ENCODE measurements around the gene NEK9.

The NEK9 gene

DNA sequence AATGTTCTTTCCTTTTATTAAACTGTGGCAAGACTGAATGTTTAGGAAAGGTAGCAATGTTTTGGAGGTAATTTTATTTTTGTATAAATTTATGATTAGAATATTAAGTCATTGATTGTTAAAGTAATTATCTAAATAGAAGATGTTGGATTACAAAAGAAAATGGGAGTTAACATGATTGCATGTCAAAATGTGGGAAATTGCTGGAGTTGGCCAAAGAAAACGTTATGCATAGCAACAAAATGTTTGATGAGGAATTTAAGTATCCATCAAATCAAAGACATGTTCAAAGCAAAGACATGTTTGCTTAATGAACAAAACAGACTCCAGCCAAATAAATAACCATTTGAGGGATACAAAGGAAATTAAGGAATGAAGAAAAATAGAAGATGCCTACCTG, 72.4 kb downstream of the NEK9 start:
- no peak overlapping the region for H3K4me3 ChIP-seq (ENCODE audit: low read depth, low read length)
- TF ChIP-seq, protein P1, sequence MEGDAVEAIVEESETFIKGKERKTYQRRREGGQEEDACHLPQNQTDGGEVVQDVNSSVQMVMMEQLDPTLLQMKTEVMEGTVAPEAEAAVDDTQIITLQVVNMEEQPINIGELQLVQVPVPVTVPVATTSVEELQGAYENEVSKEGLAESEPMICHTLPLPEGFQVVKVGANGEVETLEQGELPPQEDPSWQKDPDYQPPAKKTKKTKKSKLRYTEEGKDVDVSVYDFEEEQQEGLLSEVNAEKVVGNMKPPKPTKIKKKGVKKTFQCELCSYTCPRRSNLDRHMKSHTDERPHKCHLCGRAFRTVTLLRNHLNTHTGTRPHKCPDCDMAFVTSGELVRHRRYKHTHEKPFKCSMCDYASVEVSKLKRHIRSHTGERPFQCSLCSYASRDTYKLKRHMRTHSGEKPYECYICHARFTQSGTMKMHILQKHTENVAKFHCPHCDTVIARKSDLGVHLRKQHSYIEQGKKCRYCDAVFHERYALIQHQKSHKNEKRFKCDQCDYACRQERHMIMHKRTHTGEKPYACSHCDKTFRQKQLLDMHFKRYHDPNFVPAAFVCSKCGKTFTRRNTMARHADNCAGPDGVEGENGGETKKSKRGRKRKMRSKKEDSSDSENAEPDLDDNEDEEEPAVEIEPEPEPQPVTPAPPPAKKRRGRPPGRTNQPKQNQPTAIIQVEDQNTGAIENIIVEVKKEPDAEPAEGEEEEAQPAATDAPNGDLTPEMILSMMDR (IDR thresholded peaks at IDR 0.05; ENCODE audit: low read depth, low read length): no peak

DNA sequence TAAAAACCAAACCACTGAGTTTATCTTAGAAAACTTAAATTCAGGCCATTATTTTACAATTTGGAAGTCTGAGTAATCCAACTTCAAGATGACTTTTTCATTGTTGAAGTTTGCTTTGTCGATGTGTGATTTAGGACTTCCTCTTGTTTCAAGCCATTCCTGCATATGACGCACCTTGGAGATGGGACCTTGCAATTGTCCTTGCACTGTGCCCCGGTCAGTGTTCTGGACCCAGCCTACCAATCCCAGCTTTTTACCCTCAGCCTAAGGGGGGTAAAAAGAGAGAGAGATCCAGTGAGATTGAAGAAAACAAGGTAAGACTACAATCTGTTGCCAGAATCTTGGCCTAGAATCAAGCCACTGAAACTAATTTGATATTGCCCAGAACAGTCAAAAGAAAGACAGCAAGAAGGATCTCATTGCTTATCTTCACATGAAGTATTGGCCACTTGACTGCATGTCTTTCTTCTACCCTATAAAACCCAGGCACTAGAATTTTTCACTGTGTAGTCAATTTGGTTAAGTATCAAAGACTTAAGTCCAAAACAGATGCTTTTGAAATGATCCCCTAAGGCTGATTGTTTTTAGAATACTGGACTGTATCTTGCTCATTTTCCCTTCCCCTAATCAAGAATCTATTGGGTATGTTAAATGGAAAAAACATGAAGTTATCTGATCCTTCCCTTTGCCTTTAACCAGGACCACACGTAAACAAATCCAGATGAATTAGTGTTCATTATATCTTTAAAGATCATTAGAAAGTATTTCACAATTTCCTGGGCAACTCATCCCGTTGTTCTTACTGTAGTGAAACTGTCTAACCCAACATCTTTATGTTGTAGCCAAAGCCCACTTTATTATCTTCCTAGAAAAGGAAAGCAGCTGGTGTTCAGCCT, 73.2 kb downstream of the NEK9 start:
- H3K4me3 ChIP-seq (ENCODE audit: low read depth, low read length): no peak overlapping the region
- TF ChIP-seq, protein P1 (IDR thresholded peaks at IDR 0.05; ENCODE audit: low read depth, low read length): no peak

DNA sequence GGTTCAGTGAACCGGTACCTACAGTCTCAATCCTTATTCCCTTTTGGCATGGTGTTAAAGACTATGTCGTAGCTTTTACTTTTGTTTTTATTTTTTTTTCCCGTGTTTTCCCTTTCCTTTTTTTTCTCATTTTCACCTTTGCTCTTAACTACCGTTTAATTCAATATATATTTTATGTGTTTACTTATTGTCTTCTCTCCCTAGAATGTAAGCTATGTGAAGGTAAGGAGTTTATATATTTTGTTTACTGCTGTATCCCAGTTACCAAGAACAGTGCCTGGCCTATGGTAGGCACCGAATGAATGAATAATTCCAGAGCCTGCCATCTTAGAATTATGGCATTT, 75.3 kb downstream of the NEK9 start:
- peak overlapping the region; percentile 60 for H3K4me3 ChIP-seq (ENCODE audit: low read depth, low read length)
- TF ChIP-seq, protein P1 (IDR thresholded peaks at IDR 0.05; ENCODE audit: low read depth, low read length): no peak

DNA sequence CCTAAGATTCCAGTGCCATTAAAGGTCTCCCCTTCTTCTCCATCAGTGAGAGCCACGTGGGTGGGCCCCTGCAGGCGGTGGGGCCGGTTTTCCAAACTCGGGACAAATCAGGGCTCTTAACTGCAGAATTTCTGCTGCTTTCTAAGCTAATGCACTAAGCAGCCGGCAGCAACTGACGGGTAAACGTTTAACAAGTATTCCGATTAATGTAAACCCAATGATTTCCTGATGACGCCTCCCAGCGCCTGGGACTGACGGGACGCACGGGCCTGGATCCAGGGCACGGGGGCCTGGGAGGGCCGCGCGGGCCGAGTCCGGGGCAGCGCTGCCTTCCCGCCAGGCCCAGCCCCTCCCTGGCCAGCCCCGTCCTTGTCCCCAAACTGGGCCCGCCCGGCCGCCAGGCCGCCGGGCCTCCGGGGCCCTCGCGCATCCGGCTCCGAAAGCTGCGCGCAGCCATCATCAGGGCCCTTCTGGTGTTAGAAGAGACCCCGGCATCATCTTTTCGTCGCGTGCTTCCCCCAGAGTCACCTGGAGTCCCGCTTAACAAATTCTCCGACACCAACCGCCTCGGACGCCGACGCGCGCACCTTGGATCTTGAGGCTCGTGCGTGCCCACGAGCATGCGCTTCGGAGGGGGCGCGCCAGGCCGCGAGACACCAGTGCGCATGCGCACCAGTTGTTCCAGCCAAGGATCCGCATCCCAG, 75.8 kb downstream of the NEK9 start, which contains the start of gene MLH3:
TSS of gene MLH3 (minus strand) at position 616 of the 704 bp plus-strand sequence. CDS start 1,812 bp downstream, outside the sequence.
- TF ChIP-seq, protein P1 (IDR thresholded peaks at IDR 0.05; ENCODE audit: low read depth, low read length): no peak
- peak within 1 kb of the TSS; percentile 60 for H3K4me3 ChIP-seq (ENCODE audit: low read depth, low read length)

DNA sequence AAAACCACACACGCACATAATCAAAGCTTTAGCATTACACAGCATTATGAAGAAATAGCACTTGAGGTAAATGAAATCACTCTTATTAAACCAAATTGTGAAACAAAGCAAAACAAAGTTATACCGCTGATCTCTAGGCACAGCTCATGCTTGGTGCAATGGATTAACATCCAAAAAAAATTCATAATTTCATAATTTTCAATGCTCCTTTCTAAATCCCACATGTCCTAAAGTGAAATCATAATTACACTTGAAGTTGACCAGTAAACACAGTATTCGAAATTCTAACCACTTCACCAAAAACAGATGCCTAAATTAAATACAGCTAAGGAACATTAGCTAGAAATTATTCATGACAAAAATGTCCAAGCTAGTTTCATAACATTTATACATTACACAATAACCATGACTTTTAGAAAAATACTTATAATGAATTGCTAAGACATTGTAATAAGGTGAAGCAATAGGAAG, 77.1 kb downstream of the NEK9 start:
- no peak overlapping the region for H3K4me3 ChIP-seq (ENCODE audit: low read depth, low read length)
- TF ChIP-seq, protein P1 (IDR thresholded peaks at IDR 0.05; ENCODE audit: low read depth, low read length): no peak

DNA sequence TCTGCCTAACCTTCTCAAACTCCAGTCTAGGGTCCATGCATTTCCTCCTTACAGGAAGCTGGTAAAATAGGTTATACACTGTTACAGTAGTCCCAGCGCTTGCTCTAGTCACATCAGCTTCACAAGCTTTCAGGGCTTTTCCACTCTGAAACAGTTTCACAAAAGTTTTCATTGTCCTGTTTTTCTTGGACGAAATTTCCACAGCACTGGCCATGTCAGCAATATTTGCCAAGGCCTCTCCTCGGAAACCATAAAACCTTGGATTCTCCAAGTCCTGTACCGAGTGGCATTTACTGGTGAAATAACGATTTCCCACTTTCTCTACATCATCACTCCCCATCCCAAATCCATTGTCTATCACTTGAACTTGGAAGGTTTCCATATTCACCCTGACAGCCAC, 77.7 kb downstream of the NEK9 start:
- no peak overlapping the region for H3K4me3 ChIP-seq (ENCODE audit: low read depth, low read length)
- TF ChIP-seq, protein P1 (IDR thresholded peaks at IDR 0.05; ENCODE audit: low read depth, low read length): no peak

DNA sequence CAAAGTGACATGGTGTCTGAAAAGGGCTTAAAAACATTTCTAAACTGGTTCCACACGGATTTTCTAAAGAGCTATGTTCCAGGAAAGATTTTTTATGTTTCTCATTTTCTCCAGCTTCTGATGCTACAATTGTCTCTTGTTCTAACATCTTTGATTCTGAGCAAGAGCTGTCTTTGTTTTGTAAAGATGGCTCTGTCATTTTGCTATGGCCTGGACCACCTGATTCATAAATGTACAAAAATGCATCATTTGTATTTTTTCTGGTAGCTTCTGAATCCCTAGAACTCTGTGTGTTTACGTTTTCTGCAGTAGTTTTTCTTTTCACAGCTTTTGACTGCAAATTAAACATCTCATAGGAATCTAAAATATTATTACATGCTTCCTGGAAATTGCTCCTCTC, 78.7 kb downstream of the NEK9 start:
- no peak overlapping the region for H3K4me3 ChIP-seq (ENCODE audit: low read depth, low read length)
- TF ChIP-seq, protein P1 (IDR thresholded peaks at IDR 0.05; ENCODE audit: low read depth, low read length): no peak

Measured in WI38 (cell line).